ENCODE data around the gene POU2AF3.

POU2AF3 gene

DNA sequence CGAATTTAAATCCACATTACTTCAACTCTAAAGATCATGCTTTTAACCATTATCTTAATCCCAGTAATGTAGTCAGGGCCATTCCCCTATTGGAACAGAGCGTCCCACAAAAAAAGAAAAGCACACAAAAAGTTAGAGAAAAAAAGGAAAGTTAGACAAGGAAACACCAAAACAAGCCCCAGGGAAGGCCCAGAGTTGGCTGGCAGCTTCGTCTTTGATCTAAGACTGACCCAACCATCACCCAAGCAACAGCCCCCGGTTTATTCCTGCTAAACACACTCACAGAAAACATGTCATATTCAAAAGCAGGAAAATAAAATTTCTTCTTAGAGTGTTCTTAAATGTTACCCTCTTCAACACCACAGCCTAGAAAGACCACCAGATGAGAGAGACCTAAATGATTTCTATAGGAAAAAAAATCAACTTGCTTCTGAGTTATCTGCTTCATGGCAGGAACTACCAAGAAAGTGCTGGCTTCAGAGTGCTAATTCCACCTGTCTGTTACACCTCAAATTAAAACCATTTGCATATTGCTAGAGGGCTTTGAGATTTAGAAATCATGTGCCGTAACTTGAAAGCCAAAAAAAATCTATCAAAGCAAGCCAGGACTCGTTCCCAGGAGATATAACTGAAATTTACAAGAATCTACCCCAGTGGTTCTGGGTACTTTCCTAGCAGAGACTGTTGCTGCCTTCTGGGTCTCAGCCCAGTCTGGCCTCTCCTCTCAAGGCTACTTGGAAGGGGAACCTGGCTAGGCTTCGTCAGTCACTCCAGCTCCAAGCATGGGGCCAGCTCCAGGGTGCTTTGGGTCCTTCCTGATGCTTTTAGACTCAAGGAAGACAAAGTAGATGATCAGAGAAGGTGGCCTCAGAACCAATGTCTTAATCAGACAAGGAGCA is 31.2 kb downstream of the POU2AF3 start:
- DNase-seq: peak; percentile 53

DNA sequence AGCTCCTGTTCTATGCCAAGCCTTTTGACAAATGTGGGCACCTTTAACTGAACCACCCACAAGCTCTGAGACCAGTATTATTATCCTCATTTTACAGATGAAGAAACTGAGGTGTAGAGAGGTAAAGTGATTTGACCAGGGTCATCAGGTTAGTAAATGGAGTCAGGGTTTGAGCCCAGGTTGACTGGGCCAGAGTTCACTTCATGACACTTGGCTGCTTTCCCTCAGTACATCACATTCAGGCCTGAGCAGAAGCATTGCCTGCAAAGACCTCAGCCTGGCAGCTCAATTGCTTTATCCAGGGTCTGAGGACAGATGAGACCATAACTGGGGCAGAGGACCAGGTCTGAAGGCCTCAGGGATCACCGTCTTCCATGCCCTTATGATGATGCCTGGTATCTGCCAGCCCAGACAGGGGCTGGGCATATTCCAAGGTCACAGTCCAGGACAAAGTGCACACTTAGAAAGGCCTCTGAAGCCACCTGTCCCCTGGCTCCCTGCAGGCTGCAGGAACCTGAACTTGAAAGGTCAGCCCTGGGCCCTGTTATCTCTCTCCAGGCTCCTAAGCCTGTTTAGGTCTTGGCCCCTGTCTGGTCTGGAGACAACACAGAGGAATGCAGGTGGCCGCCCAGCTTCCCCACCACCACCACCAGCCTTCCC is 32.0 kb downstream of the POU2AF3 start:
- DNase-seq: no peak

DNA sequence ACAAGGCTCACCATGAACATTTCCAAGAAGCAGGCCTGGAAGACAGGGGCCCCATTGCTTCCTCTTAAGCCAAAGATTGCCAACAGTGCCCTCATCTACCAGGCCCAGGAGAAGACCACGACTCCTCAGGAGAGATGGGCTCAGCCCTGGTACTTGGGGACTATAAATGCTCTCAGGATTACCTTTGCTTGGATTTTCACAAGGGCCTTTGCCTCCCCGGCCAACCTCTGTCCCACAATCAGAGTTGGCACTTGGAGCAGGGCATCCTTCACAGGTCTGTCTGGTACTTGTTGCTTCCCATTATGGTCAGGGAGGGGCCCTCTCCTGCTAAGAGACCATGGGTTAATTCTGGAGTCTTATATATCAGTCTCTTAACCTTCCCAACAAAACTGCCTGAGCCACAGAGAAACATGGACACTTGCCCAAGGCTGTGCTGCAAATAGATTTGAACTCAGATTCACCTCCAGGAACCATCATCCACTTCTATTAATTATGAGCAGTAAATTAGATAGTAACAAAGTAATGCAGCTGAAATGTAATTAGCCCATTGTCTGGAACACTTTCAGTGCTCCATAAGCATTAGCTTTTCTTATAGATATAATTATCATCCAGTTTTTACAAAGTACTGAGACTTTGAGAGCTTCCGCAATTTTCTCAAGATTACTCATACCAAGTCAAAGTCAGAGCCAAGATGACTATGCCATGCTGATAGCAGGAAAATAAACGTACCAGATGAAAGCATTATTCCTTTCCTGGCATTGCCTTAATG is 33.5 kb downstream of the POU2AF3 start:
- DNase-seq: peak; percentile 72

DNA sequence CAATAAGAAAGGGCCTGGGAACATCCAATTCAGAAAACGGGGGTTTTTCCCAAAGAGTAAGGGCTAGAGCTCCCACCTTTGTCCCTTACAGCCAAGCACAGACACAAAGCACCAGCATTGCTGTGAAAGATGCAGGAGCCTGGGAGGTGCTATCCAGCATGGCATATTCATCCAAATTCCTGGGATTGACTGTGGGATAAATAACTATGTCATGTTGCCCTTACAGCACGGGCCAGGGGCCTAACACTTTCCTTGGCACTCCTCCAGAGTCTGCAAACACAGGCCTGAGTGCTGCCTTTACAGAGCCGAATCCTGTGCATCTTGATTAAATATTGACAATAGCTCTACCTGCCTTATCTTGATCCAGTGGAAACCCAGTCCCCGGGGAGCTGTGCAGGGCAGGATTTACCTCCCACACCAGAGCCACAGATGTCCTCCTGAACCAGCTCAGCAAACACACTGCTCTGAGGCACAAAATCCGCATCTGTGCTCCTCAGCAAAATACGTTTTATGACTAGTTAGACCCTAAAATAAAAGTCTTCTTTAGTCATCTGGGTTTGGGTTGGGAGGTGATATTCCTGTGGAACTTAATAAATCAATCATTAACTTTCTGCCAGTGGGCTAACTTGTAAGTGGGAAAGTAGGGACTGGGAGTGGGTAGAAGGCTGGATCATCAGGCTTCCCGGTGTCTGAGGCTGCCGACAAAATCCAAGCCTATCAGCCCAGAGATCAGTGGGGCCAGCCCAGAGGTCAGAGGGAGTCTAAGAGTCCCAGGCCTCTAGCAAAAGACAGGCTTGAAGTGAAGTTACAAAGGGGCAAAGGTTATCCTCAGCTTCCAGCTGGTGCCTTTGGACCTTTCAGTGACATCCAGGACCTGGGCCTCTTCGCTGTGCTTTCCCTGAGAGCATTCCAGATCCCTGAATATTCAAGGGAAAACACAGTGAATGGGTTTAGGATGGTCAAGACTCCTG is 36.5 kb downstream of the POU2AF3 start:
- DNase-seq: peak; percentile 21

DNA sequence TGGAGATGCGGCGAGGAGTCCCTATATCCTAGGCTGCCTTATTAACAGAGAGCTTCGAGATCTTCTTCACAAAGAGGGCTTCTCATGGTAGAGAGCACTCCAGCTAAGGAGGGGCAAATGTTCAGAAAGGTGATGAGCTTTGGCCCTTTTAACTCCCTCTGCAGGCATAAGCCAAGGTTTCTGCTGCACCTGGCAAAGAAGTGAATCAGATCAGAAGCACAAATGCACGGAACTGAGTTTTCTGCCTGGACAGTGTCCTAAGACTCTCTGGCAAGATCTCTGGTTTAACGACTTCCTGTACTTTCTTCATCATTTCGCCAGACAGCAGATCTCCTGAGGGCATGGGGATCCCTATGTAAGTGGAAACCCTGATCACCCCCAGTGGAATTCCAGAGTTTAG is 37.2 kb downstream of the POU2AF3 start:
- no peak for DNase-seq

DNA sequence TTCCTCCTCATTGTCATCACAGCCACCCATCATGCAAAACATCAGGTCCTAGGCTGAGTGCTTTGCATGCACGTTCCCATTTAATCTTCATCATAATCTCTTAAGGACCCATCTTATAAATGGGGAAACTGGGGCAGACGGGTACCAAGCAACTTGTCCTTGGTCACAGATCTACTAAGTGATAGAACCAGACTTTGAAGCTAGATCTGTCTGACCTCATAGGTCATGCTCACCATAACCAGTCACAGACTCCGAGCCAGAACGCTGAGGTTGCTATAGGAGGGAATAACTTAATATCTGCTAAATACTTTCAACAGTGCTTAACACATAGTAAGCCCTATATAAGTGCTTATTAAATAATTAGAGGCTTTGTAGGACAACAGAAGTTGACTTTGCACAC is 37.7 kb downstream of the POU2AF3 start:
- DNase-seq: no peak

DNA sequence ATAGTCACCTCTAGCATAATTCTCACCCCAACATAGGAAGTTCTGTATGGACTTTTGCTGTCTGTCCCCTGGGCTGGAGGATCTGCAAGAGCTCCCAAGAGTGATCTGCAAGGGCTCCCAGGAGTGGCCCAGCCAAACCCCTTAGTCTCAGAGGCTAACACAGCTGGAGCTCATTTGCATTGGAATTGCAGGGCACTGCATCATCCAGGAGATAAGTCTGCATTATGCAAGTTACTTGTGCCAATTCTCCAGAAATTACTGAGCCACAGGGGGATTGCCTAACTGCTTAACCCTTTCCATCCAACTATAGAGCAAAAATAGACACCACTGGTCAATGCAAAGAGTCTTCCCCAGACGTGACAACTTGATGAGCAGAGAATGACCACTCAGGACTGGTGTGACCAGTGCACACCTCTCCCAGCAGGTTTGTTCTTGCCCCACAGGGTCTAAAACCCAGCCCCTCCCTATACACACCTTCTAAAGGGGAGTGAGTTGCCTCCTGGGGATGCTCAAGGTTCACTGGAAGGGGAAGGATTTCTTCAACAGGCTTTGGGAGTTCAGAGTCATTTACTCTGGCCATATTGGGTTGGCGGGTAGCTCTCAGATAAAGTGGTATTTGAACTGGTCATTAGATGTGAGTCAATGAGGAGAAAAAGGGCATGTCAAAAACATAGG is 38.4 kb downstream of the POU2AF3 start:
- DNase-seq: peak; percentile 27

DNA sequence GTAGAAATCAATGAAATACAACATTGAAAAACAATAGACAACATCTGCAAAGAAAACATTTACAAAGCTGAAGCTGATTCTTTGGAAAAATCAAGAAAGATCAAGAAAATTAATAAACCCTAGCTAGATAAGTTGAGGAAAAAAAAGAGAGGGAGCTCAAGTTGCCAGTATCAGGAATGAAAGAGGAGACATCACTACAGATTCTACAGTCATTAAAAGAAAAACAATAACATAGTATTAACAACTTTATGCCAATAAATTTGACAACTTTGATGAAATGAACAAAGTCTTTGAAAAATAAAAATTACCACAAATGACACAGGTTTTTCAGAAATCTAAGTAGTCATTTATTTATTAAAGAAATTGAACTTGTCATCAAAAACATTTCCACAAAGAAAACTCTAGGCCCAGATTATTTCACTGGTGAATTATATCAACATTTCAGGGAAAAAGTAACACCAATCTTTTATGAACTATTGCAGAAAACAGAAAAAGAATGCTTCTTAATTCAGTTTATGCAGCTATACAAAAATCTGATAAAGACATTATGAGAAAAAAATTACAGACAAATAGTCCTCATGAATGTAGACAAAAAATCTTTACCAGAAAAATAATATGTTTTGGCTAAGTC is 41.5 kb downstream of the POU2AF3 start:
- DNase-seq: no peak

DNA sequence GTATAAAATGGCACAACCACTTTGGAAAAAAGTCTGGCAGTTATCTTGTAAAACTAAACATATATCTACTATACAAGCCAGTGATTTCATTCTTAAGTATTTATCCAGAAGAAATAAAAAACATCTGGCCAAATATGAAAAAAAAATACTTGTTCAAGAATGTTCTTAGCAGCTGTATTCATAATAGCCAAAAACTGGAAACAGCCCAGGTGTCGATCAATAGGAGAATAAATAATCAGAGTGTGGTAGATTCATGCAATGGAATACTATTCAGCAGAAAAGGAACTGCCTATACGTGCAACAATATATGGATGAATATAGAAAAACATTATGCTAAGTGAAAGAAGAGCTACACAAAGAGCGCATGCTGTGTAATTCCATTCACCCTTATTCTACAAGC is 44.0 kb downstream of the POU2AF3 start:
- DNase-seq: no peak

DNA sequence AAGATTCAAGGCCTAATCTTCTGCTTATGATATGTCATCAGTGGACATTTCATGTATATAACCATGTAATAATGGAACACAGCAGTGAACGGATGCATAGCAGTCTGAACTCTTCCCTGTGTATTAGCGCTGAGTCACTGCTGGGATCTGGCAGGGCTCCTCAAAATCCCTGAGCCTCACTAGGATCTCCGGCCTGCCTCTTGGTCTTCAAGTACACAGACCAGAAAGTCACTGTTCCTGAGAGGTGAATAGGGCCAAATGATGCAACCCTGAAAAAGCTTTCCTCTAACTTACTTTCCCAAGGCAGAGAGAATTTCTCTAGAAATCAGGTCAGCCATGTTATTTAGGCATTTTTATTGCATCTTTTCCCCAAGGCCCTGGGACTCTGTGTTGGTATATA is 45.7 kb downstream of the POU2AF3 start:
- no peak for DNase-seq

DNA sequence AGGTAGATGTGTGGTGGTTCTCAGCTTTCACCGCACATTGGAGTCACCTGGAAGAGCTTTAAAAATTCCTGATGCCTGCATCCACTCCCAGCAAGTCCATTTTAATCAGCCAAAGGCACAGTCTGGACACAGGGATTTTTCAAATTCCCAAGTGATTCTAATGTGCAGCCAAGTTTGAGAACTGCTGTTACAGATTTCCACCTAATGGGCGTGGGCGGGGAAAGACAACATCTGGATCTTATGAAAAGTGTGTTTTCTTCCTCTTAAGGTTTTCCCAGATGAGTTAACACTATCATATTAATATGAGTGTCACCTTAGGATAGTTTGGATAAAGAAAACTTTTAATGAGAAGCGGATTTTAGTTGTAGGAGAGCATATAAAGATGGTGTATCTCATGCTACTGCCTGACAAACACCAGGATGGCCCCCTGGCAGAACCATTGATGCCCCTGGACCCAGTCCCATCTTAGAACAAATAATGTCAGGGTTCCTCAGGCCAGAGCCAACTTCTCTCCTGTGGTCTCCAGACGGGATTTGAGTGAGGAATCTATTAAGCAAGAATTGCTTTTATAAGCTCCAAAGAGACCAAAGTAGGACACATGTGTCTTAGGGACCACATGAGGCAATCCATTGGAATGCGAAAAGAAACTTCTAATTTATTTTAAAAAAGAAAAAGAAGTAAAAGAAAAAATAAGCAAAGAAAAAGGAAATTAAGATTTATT is 48.8 kb downstream of the POU2AF3 start:
- no peak for DNase-seq

DNA sequence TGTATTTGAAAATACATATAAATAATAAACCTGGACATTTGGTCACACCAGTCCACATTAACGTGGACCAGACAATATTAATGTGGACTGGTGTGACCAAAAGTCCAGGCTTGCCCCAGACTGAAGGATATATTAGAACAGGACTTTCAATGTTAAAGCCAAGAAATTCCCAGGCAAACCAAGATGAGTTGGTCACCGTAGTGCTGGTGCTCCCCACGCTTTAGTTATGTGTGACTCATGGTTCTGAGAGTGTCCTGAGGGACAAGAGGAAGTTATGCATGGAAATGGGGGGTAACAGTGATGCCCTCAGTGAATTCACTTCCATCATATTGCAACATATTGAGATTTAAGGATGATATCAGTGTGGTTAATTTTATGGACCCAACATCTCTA is 49.4 kb downstream of the POU2AF3 start:
- no peak for DNase-seq

DNA sequence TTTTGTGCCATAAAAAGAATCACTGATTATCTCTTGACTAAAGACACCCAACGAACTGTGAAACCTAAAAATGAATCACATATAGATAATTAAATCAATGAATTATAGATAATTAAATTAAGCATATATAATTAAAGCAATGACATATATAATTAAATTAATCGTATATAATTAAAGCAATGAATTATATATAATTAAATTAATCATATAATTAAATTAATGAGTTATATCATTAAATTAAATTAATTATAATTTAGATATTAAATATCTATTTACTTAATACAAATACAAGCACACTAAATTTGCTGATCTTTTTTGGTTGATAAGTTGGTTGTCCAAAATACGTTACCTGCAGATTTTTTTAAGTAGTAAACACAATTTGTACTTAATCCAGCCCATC is 49.8 kb downstream of the POU2AF3 start:
- no peak for DNase-seq

DNA sequence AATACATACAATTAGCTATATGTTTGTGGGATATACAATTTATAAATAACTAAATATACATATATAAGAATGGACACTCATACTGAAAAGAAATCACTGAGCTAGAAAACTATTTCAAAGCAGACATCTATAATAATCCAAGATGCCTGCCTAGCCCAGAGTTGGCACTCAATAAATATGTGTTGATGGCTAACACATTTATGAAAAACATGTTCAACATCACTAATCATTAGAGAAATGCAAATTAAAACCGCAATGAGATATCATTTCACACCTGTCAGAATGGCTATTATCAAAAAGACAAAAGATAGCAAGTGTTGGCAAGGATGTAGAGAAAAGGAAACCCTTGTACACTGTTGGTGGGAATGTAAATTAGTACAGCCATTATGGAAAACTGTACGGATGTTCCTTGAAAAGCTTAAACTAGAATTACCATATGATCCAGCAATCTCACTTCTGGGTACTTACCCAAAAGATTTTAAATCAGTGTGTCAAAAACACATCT is 50.9 kb downstream of the POU2AF3 start:
- DNase-seq: no peak

DNA sequence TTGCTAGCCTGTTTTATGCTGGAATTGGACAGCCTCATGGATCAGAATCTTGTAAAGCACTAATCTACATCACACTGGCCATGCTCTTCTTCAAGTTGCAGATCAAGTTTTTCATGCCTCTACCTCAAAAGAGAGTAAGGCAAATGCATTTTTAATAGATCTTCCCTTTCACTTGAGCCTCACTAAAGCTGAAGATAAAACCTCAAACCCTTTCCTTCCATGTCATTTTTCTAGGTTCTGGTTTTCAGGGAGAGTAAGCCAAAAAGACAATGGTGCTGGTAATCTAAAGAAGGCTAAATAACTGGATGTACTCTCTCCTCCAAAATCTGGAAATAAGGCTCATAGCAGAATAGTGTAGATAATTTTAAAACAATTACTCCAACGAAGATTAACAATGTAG is 52.5 kb downstream of the POU2AF3 start:
- no peak for DNase-seq

DNA sequence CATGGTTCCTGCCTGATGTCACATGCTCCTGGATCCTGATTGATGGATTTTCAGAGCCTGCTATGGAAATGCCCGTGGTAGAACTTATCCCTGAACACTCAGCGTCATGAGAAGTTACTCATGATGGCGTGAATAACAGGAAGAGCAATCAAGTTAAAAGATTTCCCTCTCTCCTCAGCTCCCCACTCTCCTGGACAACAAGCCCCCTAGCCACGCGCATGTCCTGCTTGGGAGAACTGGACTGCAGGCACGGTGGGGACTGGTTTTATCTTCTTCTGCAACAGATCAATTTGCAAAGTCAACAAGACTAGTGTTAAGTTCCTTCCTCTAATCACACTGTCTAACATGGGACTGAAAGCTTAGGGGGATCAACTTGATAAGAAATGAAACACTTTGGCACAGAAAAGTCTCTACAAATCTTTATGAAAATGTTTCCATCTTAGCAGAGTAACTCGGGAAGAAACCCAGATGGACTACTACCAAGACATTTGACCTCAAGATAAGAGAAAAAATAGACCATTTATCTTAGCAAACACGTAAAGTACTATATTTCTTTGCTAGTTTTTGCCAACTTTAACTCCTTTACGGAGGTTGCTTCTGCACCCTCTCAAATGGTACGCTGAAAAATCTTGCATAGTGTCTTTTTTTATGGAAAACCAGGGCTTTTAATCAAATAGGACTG is 53.2 kb downstream of the POU2AF3 start:
- DNase-seq: no peak

DNA sequence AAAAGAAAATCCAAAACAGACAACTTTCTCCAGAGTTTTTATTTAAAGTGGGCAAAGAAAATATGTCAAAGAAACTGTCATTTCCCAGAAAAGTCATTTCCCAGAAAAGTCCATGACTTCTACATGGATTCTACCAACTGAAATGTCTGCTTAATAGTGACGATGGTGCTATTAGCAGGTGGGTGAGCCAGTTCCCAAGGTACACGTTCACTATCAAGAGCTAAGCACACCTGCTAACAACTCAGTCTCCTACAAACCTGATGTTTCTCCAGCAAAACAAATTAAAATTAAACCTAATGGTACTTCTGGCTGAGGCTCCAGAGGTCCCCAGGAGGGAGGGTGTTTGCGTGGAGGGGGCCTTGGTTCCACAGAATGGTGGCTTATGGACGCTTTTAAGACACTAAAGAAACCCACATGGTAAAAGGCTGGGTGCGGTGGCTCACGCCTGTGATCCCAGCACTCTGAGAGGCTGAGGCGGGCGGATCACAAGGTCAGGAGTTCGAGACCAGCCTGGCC is 53.9 kb downstream of the POU2AF3 start:
- DNase-seq: no peak

DNA sequence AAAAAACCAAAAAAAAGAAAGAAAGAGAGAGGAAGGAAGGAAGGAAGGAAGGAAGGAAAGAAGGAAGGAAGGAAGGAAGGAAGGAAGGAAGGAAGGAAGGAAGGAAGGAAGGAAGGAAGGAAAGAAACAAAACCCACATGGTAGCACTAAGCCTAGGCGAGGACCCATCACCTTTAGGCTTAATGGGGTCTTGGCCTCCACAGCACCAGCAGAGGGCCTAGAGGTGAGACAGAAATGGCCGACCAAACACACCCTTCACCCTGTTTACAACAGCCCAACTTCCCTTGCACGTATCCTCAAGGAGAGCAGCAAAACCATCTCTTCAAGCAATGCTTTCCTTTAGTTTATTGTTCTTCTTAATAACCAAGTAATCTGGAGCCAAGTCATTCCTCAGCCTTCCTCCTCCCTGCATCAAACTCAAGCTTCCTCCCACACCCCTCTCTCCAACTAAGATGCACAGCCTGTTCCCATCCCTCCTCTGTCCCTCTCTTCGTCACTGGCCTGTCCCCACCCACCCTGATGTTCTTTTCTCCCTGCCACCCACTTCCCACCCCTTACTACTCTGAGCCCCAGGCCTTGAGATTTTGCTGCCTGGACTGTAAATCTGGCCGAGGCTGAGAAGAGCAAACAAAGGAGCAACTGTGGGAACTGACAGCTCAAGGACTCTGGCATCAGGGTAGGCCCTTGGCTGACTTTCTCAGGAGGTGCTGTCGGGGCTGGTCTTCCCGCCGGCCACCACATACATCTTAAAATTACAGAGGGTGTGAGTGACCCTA is 54.8 kb downstream of the POU2AF3 start:
- no peak for DNase-seq
